GM18868 (cell line): Measurements from ENCODE around the gene GBGT1.

Experiments used
- ATAC-seq: cut with Tn5 transposase; IDR thresholded peaks from one replicate; pipeline ENCODE4 v1.9.1; 2021; ENCODE audit warnings: mild to moderate bottlenecking, moderate library complexity; ENCODE audit not compliant: unreplicated experiment

GBGT1 gene

DNA sequence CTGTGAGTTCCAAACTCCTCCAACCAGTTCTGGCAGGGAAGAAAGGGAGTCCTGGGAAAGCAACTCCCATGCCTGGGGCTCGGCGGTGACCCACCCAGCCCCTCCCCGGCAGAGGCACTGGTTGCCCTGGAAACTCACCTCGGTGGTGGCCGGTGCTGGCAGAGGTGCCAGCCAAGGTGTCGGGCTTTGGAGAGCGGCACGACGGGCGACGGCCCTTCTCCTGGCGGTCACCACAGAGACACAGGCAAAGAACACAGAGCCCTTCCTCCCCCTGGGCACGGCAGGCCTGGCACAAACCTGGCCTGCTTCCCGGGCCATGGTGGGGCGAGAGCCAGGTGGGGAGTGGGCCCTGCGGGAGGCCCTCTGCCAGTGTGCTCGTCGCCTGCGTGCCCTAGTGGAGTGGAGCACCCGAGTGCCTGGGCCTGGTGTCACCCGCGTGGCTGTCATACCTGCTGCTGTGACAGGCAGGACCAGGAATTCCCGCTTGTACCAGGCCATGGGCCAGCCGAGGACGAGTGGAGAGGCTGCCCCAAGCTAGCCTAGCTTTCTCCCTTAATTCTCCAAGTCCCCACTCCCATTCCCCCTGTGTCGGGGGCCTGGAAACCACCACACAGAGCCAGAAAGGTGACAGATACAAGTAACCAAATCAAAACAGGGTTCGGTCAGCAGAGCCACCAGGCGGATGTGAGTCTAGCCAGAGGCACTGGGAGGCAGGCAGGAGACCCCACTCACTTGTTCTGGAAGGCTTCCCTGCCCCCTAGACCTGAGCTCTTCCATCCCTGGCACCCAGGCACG lies 34.5 kb downstream of the GBGT1 start:
- ATAC-seq: no peak

DNA sequence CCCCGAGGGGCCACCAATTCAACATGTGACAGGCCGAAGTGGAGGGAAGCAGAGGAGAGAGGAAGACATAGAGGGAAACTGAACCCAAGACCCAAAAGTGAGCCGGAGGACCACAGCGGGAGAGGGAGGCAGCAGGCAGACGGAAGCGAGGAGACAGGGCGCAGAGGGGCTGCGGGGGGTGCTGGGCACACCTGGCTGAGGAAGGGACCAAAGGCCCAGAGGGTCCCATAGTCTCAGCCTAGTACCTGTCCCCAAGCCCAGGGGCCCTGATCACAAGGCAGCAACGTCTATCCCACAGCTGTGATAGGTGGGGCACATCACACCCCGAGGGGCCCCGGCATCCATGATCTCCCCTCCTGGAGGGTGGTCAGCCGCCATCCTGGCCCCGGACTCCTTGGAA lies 35.6 kb downstream of the GBGT1 start:
- no peak for ATAC-seq

DNA sequence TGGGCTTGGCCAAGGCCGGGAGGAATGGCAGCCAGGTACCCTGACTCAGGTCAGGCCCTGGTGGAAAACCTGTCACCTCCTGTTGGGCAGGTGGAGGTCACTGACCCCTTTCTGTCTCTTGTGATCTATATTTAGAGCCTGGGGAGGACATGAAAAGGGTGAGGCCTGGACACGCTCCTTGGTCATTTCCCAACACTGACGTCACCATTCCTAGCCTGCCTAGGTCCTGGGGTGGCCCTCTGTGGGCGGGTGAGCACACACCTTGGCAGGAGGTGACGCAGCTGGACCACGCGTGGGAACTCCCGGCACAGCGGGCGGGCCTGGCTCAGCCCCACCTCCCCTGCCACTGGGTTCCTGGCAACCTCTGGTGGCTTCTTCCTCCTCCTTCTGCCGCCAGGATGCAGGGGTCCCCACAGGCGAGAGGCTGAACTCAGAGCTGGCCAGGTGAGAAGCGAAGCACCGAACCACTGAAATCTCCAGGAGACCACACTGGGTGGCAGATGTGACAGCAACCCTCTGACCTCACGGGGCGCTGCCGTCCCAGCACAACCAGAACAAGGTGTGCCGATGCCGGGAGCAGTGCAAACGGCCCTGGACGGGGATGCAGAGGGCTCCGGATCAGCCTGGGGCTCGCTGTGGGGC lies 36.3 kb downstream of the GBGT1 start:
- ATAC-seq: no peak

DNA sequence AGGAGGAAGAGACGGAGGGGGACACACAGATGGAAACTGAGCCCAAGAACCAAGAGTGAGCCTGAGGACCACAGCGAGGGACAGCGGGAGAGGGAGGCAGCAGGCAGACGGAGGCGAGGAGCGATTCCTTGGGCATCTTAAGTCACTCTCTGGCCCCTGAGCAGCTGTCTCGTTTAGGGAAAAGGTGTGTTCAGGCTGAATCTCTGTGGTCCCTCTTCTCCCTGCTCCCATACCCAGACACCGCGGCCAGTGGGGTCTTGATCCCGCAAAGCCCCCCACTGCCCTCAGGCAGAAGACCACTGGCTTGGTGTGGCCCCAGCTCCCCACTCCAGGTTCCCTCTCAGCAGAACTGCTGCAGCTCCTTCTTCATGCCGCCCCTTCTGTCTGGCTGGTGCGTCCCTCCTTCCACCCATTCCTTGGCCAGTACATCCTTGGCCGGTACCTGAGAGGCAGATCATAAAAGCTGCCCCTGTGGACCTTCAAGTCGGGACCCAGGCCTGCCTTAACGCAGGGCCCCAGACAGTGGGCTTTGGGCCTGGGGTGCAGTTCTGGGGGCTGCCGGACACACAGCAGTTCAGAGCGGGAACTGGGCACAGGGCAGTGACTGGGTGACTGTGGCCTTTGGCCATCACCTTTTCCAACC lies 36.9 kb downstream of the GBGT1 start:
- no peak for ATAC-seq

DNA sequence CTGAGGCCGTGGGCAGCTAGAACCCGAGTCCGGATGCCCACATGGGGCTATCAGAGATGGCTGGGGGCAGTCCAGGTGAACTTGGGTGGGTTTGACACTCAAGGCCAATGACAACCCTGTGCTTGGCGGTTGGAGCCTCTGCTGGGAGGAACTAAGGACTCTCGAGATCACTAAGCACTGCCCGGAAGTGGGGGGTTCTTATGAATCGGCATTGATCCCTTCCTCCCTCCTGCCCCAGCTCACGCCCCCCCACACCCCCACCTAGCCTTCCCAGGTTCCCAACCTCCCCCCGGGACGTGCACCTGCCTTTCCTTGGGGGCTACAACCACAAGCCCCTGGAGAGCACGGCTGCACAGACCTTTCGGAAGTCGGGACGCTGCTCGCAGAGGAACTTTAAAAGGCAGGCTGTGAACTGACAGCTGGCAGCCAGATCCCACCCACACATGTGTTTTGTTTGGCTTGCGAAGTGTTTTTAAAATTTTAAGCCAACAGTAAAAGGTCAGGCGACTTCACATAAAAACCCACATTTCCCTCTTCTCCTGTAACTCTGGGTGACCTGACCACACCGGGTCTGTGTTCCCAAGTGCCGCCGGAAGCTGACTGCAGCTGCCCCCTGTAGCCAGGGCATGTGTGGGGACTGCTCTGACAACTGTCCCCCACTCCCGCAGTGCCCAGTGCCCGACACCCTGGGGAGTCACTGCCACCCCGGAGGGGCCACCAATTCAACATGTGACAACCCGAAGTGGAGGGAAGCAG lies 37.6 kb downstream of the GBGT1 start:
- no peak for ATAC-seq

DNA sequence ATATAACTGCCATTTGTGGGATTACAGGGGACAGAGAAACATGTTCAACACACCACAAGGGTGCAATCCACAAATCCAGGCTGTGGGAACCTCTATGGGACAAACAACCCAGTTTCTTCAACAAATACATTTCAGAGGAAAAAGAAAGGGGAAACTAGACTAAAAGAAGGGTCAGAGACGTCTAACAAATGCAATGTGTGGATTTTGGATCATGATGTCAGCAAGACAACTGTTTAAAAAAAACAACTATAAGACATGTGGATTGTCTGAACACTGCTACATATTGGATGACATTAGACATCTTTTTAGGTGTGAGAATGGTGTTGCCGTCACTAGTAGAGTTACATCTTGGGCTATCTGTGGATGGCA lies 38.8 kb downstream of the GBGT1 start:
- ATAC-seq: no peak

DNA sequence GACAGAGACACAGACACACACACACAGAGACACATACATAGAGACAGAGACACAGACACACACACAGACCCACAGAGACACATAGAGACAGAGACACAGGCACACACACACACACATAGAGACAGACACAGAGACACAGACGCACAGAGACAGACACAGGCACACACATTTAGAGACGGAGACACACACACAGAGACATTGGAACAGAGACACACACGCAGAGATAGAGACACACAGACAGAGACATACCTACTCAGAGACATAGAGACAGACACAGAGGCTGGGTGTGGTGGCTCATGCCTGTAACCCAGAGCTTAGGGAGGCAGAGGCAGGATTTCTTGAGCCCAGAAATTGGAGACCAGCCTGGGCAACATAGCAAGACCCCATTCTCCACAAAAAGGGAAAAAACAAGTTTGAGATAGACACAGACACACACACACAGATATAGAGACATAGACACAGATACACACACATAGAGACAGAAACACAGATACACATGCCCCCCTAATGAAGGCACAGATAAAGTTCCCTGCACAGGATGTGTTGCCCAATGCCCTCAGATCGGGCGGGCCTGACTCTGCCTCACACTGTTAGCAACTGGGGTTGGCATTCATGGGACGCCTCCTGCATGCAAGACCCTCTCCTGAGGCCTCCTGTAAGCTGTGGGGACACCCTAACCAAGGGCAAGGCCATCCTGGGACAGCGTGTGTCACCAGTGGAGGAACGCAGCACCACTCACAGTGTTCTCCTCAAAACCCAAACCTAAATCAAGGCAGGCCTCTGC lies 39.4 kb downstream of the GBGT1 start:
- ATAC-seq: no peak

DNA sequence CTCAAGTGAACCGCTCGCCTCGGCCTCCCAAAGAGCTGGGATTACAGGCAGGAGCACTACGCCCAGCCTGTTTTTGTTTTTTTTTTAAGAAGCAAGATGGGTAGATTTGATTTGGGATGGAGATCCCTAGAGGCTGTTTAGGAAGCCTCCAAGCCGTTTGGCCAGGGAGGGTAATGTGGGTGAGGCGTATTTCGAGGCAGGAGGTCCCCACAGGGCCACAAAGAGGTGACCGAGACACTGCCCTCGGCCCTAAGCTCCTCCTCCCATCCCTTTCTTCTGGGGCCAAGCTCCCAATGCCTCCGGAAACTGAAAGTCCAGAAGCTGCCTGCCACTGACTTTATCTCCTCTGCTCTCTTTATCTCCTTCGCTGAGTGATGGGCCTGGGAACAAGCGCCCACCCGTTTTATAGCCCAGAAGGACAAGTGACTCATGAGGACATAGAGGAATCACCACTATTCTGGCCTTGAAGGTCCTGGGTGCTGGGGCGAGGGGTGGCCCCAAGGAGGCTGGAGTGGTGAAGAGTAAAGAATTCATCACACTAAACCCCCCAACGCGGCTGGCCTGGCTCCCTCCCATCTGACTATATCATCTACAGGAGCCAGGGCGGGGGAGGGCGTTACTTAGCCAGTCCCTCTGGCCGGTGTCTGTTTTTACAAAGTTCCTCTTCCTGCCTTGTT lies 40.6 kb downstream of the GBGT1 start:
- no peak for ATAC-seq

DNA sequence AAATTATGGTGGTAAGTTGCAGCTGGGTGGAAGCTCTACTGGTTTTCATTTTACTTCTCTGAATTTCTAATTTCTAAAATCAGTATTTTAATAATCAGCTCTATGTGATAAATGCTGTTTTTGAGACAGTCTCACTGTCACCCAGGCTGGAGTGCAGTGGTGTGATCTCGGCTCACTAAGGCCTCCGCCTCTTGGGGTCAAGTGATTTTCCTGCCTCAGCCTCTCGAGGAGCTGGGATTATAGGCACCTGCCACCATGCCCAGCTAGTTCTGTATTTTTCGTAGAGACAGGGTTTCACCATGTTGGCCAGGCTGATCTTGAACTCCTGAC lies 41.1 kb downstream of the GBGT1 start:
- no peak for ATAC-seq

DNA sequence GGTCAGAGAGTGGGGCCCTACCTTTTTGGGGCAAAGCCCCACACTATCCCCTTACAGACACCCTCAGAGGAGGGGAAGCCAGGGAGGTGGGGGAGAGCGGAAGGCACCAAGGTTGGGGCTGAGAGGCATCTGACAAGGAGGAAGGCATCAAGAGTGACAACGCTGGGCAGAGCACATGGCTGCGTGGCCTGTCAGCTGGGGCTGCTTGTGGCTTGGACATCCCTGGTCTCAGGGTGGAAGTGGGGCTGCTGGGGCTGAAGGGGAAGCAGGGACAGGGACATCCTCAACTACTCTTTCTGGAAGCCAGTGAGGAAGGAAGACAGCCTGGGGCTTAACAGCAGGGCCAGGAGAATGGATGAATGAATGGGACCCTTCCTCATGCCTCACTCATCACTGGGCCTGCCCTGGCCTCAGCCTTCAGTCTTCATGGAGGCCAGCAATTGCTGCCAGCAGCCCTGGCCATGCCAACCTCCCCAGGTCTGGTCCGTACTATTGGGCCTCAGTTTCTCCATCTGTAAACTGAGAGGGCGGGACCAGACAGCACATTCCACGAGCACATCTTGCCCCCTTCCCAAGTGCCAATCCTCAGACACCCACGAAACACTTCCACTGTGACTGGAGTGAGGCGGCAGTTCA lies 41.7 kb downstream of the GBGT1 start:
- no peak for ATAC-seq

DNA sequence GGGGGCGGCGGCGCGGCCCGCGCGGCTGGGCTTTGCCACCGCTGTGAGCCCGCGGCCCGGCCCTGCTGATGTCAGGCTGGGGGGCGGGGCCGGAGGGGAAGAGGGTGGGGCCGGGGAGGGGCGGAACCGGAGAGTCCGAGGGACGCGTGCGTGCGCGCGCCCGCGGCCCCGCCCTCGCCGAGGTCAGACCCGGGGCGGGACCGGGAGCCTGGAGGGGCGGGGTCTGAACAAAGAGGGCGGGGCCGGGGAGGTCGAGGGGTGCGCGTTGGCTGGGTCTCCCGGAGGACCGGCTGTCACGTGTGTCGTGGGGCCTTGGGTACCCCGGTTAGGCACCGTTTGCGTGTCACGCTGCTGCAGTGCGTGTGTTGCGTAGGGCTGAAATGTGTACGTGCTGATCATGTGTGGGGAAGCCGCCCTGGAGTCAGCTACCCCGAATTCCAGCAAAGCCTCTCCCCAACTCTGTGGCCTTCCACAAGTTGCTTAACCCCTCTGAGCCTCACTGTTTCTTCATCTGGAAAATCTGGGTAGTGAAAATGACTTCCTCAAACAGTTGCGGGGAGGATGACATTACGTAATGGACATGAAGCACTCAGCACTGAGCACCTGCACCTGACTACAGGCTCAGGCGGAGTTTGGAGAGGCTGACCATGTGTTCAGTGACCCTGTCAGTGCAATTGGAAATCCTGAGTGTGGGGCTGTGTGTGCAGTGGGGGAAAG lies 42.4 kb downstream of the GBGT1 start, which contains the start of gene RALGDS:
RALGDS (minus strand) TSS at position 43 of the 717 bp plus-strand sequence. CDS start 86 bp downstream, outside the sequence.
- peak; percentile 73 for ATAC-seq

DNA sequence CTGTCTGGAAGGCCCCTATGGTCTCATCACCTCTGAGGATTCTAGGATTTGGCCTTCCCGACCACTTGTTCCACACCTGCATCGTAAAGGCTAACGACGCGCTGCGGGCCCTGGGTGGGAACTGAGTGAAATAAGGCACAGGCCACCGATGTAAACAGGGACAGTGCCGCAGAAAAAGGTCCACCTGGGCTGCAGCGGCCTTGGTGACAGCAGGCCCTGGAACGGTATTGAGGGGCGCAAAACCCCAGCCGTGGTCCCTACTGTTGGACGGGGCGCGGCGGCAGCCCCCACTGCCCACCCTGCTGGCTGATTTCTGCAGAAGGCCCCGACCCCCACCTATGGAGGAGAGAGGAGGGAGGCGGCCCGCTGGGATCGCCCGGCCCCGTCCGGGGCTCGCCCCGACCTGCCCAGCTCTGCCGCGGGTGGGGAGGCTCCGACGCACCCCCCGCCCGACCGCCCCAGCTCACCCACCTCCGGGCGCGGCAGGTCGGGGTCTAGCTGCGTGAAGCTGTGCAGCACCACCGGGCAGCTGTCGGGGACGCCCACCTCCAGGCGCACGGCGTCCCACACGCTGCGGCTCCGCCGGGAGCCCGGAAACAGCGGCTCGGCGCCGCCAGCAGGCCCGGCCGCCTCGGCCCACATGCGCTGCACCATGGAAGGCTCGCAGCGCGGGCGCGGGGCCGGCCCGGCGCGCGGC lies 43.1 kb downstream of the GBGT1 start:
- ATAC-seq: no peak

DNA sequence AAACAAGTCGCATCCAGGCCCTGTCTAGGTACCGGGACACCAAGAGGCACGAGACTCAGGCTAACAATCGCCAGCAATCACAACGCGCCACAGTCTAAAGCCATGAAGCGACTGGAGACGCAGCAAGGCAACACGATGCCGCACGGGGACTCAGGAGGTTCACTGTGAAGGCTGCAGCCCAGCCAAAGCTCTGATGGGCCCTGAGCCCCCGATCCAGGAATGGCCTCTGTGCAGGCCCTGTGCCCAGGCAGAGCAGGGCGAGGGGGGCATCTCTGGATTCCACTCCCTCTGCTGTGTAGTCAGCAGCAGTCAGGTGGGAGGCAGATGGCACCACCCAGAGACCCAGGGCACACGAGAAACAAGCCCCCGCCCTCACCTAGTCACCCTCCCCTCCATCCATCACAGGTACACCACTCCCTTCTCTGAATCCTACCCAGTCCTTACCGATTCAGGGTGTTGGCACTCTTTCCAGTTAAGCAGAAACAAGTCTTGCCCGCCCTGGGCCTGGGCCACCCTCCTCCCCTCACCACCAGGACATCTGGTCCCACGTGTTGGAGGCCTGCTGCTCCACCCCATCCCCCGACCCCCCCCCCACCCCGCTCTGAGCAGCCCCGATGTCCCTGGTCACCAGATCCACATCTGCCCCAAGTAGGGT lies 43.7 kb downstream of the GBGT1 start:
- ATAC-seq: no peak

DNA sequence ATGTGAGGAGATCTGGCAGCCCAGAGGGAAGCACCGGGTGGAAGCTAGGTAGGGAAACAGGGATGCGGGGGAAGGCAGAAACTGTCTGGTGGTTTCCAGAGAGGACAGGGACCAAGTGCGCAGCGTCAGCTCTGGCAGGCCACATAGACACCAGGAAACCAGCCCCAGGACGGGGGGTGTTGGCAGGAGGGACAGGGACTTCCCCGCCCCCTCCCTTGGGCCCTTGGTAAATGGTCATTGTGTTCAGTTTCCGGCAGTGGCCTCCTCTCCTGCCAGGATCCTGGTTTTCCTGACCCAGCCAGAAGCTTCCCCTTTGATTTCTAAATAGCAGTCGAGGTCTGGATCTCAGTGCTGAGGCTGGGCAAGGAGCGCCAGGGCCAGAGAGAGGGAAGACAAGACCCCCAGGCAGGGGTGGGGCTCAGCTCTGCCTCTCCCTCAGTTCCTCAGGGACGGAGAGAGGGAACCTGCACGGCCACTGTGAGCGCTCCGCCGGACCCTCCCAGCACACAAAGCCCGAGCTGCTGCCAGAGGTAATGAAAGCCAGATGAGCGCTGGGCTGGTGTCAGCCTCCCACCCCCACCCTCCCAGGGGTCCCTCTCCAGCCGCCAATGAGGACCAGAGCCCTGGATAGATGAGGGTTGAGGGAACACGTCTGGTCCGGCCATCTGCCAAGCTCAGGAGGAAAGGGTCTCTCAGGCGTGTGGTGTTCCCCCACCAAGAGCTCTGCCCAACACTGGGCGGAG lies 44.4 kb downstream of the GBGT1 start:
- ATAC-seq: no peak

DNA sequence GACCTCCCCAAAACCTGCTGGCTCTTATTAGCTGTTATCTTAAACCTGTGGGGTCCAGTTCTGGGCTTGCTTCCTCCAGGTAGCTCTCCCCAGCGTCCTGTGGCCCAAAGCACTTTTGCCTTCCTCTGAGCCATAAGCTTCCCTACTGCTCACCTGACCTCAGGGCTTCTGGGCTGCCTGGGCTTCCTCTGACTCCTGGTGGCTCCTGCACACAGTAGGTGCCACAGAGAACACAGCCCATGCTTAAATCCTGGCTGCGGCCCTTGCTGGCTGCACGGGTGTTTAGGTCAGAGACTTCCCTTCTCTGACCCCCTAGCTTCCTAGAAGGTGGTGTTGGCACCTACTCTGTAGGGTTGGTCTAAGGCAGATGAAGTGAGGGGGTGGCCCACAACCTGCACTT lies 45.1 kb downstream of the GBGT1 start:
- no peak for ATAC-seq

DNA sequence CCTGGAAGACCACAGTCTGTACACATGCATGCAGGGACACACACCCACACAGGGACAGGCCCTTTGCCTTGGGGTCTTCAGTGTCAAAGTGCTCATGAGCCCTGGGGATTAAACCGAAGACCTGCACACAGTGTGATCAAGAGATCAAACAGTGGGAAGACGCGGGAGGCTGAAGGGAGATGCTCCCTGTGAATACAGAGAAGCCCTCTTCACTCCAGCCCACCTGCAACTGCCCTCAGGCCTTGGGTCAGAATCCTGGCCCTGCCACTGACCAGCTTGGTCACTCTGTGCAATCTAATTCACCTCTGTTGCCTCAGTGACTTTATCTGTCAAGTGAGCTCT lies 45.6 kb downstream of the GBGT1 start:
- ATAC-seq: no peak
